Measurements from ENCODE around the gene FCSK. TPM values are rescaled to one million over a fixed set of nuclear protein-coding genes. Genes with fewer than 3 reads are reported as not detected.

Gene FCSK
- total RNA-seq, 4 donors from 2014 or later, result 8.0 to 13.5 (median 11.1) TPM

DNA sequence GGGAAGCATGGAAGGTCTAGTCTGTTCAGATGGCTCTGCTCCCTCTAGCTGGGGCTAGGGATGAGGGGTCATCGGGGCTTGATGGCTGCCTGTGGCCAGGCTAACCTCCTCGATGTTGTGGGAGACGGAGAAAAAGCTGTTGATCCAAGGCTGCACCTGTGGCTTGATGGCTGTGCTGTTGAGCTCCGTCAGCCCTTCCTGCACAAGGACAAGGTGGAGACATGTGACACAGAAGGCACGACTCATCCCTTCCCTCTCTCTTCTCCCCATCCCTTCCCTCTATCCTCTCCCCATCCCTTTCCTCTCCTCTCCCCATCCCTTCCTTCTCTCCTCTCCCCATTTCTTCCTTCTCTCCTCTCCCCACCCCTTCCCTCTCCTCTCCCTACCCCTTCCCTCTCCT, 28.2 kb downstream of the FCSK start:
- in situ Hi-C loops (cut with MboI; ENCODE audit: low sequenced_read_pairs in 4 of 4), result no loop called here

DNA sequence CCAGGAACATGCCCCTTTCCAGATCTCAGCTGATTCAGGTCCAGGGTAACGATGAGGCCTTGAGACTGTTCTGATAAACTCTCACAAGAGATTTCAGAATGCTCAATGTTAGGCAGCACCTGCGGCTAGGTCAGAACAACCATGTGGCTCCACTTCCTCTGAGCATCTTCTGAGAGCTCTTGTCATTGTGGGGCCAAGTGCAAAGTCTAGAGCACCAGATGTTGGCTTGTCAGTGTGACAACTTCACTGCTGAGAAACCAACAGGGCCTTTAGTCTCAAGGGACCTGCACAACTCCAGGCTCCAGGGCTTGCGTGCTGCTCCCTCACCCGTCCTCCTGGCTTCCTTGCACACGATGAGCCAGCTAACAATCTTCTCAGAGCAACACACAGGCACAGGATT, 29.0 kb downstream of the FCSK start:
- peaks cover 0 to 67% of the 10 kb centered on the region in 2 donors for H3K36me3 ChIP-seq
- no peak for ATAC-seq
- no peak overlapping the region for H3K4me3 ChIP-seq
- DNase-seq, result no peak
- no peaks in the 10 kb centered on the region for H3K9me3 ChIP-seq
- H3K27ac ChIP-seq, result no peak overlapping the region
- no peaks in the 10 kb centered on the region for H3K27me3 ChIP-seq
- intact Hi-C loops (cut with DNase I; ENCODE audit: low total_unique reads) (no loop called here), in situ Hi-C loops (cut with MboI; ENCODE audit: low sequenced_read_pairs in 4 of 4) (no loop called here)
- TF ChIP-seq, protein P1, sequence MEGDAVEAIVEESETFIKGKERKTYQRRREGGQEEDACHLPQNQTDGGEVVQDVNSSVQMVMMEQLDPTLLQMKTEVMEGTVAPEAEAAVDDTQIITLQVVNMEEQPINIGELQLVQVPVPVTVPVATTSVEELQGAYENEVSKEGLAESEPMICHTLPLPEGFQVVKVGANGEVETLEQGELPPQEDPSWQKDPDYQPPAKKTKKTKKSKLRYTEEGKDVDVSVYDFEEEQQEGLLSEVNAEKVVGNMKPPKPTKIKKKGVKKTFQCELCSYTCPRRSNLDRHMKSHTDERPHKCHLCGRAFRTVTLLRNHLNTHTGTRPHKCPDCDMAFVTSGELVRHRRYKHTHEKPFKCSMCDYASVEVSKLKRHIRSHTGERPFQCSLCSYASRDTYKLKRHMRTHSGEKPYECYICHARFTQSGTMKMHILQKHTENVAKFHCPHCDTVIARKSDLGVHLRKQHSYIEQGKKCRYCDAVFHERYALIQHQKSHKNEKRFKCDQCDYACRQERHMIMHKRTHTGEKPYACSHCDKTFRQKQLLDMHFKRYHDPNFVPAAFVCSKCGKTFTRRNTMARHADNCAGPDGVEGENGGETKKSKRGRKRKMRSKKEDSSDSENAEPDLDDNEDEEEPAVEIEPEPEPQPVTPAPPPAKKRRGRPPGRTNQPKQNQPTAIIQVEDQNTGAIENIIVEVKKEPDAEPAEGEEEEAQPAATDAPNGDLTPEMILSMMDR (IDR thresholded peaks at IDR 0.05 in 4 of 5, conservative IDR thresholded peaks at IDR 0.05 in 1 of 5), result no peak
- no peak for TF ChIP-seq POLR2A (IDR thresholded peaks at IDR 0.05)
- no peaks in the 10 kb centered on the region for H3K4me1 ChIP-seq

More for the DNA sequence above, 28.2 kb downstream of the FCSK start:
- Histone ChIP-seq H3K27me3 (no peaks in the 10 kb centered on the region), H3K4me3 (no peak overlapping the region), H3K36me3 (peaks cover 0 to 61% of the 10 kb centered on the region in 2 donors), H3K27ac (no peak overlapping the region), H3K9me3 (no peaks in the 10 kb centered on the region), H3K4me1 (no peaks in the 10 kb centered on the region)
- intact Hi-C loops (cut with DNase I; ENCODE audit: low total_unique reads), result no loop called here
- no peak for TF ChIP-seq POLR2A (IDR thresholded peaks at IDR 0.05)
- TF ChIP-seq, protein P1 (IDR thresholded peaks at IDR 0.05 in 4 of 5, conservative IDR thresholded peaks at IDR 0.05 in 1 of 5), result no peak
- ATAC-seq (no peak), DNase-seq (no peak)

DNA sequence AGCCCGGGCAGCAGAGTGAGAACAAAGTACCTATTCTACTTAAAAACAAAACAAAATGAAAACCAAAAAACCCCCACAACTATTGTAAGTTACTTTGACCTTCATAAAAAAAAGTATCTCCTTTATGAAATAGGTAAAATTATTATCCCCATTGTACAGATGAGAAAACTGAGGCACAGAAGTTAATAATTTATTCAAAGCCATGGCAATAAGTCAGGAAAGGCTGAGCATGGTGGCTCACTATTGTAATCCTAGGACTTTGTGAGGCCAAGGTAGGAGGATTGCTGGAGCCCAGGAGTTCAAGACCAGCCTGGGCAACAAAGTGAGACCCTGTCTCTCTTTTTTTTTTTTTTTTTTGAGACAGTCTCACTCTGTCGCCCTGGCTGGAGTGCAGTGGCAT, 30.5 kb downstream of the FCSK start:
- intact Hi-C loops (cut with DNase I; ENCODE audit: low total_unique reads), result no loop called here
- Histone ChIP-seq H3K27ac (no peak overlapping the region), H3K27me3 (no peaks in the 10 kb centered on the region), H3K36me3 (peaks cover 0 to 69% of the 10 kb centered on the region in 2 donors), H3K4me3 (no peak overlapping the region), H3K4me1 (peaks cover 0 to 3% of the 10 kb centered on the region in 2 donors), H3K9me3 (no peaks in the 10 kb centered on the region)
- in situ Hi-C loops (cut with MboI; ENCODE audit: low sequenced_read_pairs in 4 of 4), result no loop called here
- DNase-seq (no peak), ATAC-seq (no peak)
- no peak for TF ChIP-seq POLR2A (IDR thresholded peaks at IDR 0.05)
- TF ChIP-seq, protein P1 (IDR thresholded peaks at IDR 0.05 in 4 of 5, conservative IDR thresholded peaks at IDR 0.05 in 1 of 5), result no peak

DNA sequence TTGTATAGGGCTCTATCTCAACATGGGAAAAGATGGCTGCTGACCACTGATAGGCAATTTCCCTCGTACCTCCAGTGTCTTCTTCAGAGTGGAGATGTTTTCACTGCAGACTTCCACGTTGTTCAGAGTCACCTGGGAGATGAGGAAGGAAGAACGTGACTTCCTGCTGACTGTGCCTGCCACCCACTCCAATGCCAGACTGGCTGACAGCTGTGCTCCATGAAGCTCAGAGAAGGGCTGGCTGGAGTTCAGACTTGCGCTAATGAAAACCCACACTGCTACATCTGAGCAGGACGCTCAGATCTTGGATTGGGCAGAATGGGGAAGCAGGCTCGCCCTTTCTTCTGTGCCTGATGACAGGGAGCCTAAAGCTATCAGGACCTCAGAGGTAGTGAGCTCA, 35.9 kb downstream of the FCSK start:
- no peak overlapping the region for H3K4me3 ChIP-seq
- H3K9me3 ChIP-seq, result no peaks in the 10 kb centered on the region
- intact Hi-C loops (cut with DNase I; ENCODE audit: low total_unique reads), result no loop called here
- H3K27me3 ChIP-seq, result no peaks in the 10 kb centered on the region
- DNase-seq (peak; percentile 84 to 85), ATAC-seq (peak; percentile 93 to 95)
- peaks cover 0 to 44% of the 10 kb centered on the region in 2 donors for H3K36me3 ChIP-seq
- in situ Hi-C loops (cut with MboI; ENCODE audit: low sequenced_read_pairs in 4 of 4), result no loop called here
- H3K4me1 ChIP-seq, result peaks cover 8 to 12% of the 10 kb centered on the region in 2 donors
- peak in 1 of 2 donors; percentile 36 for TF ChIP-seq POLR2A (IDR thresholded peaks at IDR 0.05)
- TF ChIP-seq, protein P1 (IDR thresholded peaks at IDR 0.05 in 4 of 5, conservative IDR thresholded peaks at IDR 0.05 in 1 of 5), result peak in 1 of 5 experiments; percentile 15
- peak overlapping the region; percentile 25 to 87 (median 74) for H3K27ac ChIP-seq

DNA sequence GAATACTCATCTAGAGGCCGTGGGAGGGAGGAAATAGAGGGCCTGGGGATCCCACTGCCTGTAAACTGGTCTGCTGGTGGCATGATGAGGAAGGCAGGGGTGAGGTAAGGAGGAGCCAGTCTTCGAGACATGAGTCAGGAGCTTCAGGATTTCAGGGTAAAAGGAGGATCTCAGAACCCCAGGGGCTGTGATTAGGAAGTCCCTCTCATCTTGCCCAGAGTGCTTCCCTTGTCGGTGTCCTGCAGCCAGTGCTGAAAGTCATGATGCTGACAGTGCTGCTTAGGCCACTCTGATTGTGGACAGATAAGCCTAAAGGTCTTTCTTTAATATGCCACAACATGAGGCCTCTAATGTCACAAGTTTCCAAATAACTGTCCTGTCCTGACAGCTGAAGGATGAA, 39.4 kb downstream of the FCSK start:
- ATAC-seq, result peak in 1 of 2 donors; percentile 41
- DNase-seq, result no peak
- H3K4me3 ChIP-seq, result no peak overlapping the region
- no peak for TF ChIP-seq POLR2A (IDR thresholded peaks at IDR 0.05)
- intact Hi-C loops (cut with DNase I; ENCODE audit: low total_unique reads) (no loop called here), in situ Hi-C loops (cut with MboI; ENCODE audit: low sequenced_read_pairs in 4 of 4) (no loop called here)
- peak overlapping the region in 3 of 4 donors; percentile 38 to 60 (median 44) for H3K27ac ChIP-seq
- H3K36me3 ChIP-seq, result peaks cover 4 to 46% of the 10 kb centered on the region in 2 donors
- H3K9me3 ChIP-seq, result no peaks in the 10 kb centered on the region
- peaks cover 8 to 12% of the 10 kb centered on the region in 2 donors for H3K4me1 ChIP-seq
- no peaks in the 10 kb centered on the region for H3K27me3 ChIP-seq
